ENCODE data around the gene HACL1. TPM values are rescaled to one million over a fixed set of nuclear protein-coding genes. Genes with fewer than 3 reads are reported as not detected.

HACL1 gene
- total and polyA plus RNA-seq, 2 donors (not counting 1 experiment from before 2014, with no cell fraction given) = 20.8 to 38.7 TPM

- POLR2A ChIA-PET = no interaction called here
- DNase-seq = no peak
- H3K27ac ChIP-seq (ENCODE audit: low read length in 2 of 2) = no peak overlapping the region
- H3K79me2 ChIP-seq (ENCODE audit: control insufficient read depth, insufficient read depth, low read length) = no peaks in the 10 kb centered on the region
- H3K4me3 Mint-ChIP-seq = no peak overlapping the region
- CTCF ChIA-PET = no interaction called here
- H3K4me1 Mint-ChIP-seq = peaks cover 21% of the 10 kb centered on the region
- peaks cover 4 to 18% of the 10 kb centered on the region in 2 donors for H3K4me1 ChIP-seq (ENCODE audit: control insufficient read depth in 2 of 2, insufficient read depth in 2 of 2, low read length in 2 of 2)
- H2AFZ ChIP-seq (ENCODE audit: insufficient read depth, low read depth, low read length, poor library complexity, severe bottlenecking) = no peak overlapping the region
- H3K27me3 Mint-ChIP-seq = no peaks in the 10 kb centered on the region
- H3K27me3 ChIP-seq (replicated peaks in 1 of 4; ENCODE audit: control extremely low read depth in 1 of 4, control insufficient read depth in 3 of 4, insufficient read depth in 4 of 4, low read length in 3 of 4) = no peaks in the 10 kb centered on the region
- H4K20me1 ChIP-seq (ENCODE audit: control insufficient read depth, insufficient read depth, low read length, poor library complexity, severe bottlenecking) = no peaks in the 10 kb centered on the region
- no peak overlapping the region for H3K4me2 ChIP-seq (replicated peaks; ENCODE audit: low read depth, low read length, poor library complexity, severe bottlenecking)
- H3K9me3 ChIP-seq (ENCODE audit: control extremely low read depth in 1 of 3, control insufficient read depth in 2 of 3, insufficient read depth in 1 of 3, low read length in 2 of 3) = no peaks in the 10 kb centered on the region
- no peak overlapping the region for H3K27ac Mint-ChIP-seq
- H3K9ac ChIP-seq (ENCODE audit: low read length) = no peak overlapping the region
- no peak for ATAC-seq (ENCODE audit: low read depth)
- peaks cover 0 to 2% of the 10 kb centered on the region in 2 experiments for H3K36me3 ChIP-seq (replicated peaks in 1 of 2; ENCODE audit: control extremely low read depth in 1 of 2, control insufficient read depth in 1 of 2, extremely low read depth in 1 of 2, insufficient read depth in 2 of 2, low read length in 1 of 2)
- H3K9me3 Mint-ChIP-seq (ENCODE audit: insufficient read depth) = no peaks in the 10 kb centered on the region
- TF ChIP-seq, protein P1, sequence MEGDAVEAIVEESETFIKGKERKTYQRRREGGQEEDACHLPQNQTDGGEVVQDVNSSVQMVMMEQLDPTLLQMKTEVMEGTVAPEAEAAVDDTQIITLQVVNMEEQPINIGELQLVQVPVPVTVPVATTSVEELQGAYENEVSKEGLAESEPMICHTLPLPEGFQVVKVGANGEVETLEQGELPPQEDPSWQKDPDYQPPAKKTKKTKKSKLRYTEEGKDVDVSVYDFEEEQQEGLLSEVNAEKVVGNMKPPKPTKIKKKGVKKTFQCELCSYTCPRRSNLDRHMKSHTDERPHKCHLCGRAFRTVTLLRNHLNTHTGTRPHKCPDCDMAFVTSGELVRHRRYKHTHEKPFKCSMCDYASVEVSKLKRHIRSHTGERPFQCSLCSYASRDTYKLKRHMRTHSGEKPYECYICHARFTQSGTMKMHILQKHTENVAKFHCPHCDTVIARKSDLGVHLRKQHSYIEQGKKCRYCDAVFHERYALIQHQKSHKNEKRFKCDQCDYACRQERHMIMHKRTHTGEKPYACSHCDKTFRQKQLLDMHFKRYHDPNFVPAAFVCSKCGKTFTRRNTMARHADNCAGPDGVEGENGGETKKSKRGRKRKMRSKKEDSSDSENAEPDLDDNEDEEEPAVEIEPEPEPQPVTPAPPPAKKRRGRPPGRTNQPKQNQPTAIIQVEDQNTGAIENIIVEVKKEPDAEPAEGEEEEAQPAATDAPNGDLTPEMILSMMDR (IDR thresholded peaks at IDR 0.05) = no peak
- TF ChIP-seq EZH2 (IDR thresholded peaks at IDR 0.05; ENCODE audit: borderline replicate concordance, insufficient read depth, low read depth, low read length, poor library complexity, severe bottlenecking) = no peak
- intact Hi-C loops (cut with micrococcal nuclease) = no loop called here
- no peak overlapping the region for H3K4me3 ChIP-seq (ENCODE audit: control extremely low read depth in 1 of 5, extremely low read depth in 1 of 5, insufficient read depth in 1 of 5, low read depth in 2 of 5, low read length in 4 of 5)
- 60% methylated on average over 1 of the region's 1 CpG for WGBS (ENCODE audit: insufficient coverage)
Measured at GRCh38 chr3:15638891-15639262, 37.5 kb upstream of the HACL1 start.

- H3K27ac ChIP-seq (ENCODE audit: low read length in 2 of 2) = no peak overlapping the region
- no peaks in the 10 kb centered on the region for H3K27me3 ChIP-seq (replicated peaks in 1 of 4; ENCODE audit: control extremely low read depth in 1 of 4, control insufficient read depth in 3 of 4, insufficient read depth in 4 of 4, low read length in 3 of 4)
- Mint-ChIP-seq H3K9me3 (ENCODE audit: insufficient read depth) (no peaks in the 10 kb centered on the region), H3K4me1 (peaks cover 21% of the 10 kb centered on the region), H3K27ac (no peak overlapping the region), H3K4me3 (no peak overlapping the region), H3K27me3 (no peaks in the 10 kb centered on the region)
- H3K9ac ChIP-seq (ENCODE audit: low read length) = no peak overlapping the region
- H3K36me3 ChIP-seq (replicated peaks in 1 of 2; ENCODE audit: control extremely low read depth in 1 of 2, control insufficient read depth in 1 of 2, extremely low read depth in 1 of 2, insufficient read depth in 2 of 2, low read length in 1 of 2) = peaks cover 0 to 2% of the 10 kb centered on the region in 2 experiments
- no peak overlapping the region for H3K4me3 ChIP-seq (ENCODE audit: control extremely low read depth in 1 of 5, extremely low read depth in 1 of 5, insufficient read depth in 1 of 5, low read depth in 2 of 5, low read length in 4 of 5)
- WGBS (ENCODE audit: insufficient coverage) = 71% methylated on average over 2 of the region's 6 CpGs
- POLR2A ChIA-PET = no interaction called here
- intact Hi-C loops (cut with micrococcal nuclease) = no loop called here
- peaks cover 4 to 18% of the 10 kb centered on the region in 2 donors for H3K4me1 ChIP-seq (ENCODE audit: control insufficient read depth in 2 of 2, insufficient read depth in 2 of 2, low read length in 2 of 2)
- CTCF ChIA-PET = interaction anchor here (1.5 kb wide), 1 partner anchor 174 kb away, joined by 5 read pairs; no protein-coding TSS in a partner anchor
- H3K9me3 ChIP-seq (ENCODE audit: control extremely low read depth in 1 of 3, control insufficient read depth in 2 of 3, insufficient read depth in 1 of 3, low read length in 2 of 3) = no peaks in the 10 kb centered on the region
- H4K20me1 ChIP-seq (ENCODE audit: control insufficient read depth, insufficient read depth, low read length, poor library complexity, severe bottlenecking) = no peaks in the 10 kb centered on the region
- ATAC-seq (ENCODE audit: low read depth) (no peak), DNase-seq (no peak)
- no peak overlapping the region for H2AFZ ChIP-seq (ENCODE audit: insufficient read depth, low read depth, low read length, poor library complexity, severe bottlenecking)
- no peaks in the 10 kb centered on the region for H3K79me2 ChIP-seq (ENCODE audit: control insufficient read depth, insufficient read depth, low read length)
- no peak overlapping the region for H3K4me2 ChIP-seq (replicated peaks; ENCODE audit: low read depth, low read length, poor library complexity, severe bottlenecking)
- TF ChIP-seq EZH2 (IDR thresholded peaks at IDR 0.05; ENCODE audit: borderline replicate concordance, insufficient read depth, low read depth, low read length, poor library complexity, severe bottlenecking) = no peak
- TF ChIP-seq, protein P1 (IDR thresholded peaks at IDR 0.05) = no peak
Measured at GRCh38 chr3:15638193-15638890, 37.0 kb upstream of the HACL1 start.

Data from B cell (primary cell).